ELR (cell line): ENCODE data around the gene GLO1.
A peak's percentile ranks its signal among the peaks of the same experiment; 100 is the strongest.

Experiments used
- DNase-seq: peaks from one replicate; pipeline ENCODE4 v3.0.0-alpha.2; 2015; ENCODE audit warnings: low read depth

The GLO1 gene

DNA sequence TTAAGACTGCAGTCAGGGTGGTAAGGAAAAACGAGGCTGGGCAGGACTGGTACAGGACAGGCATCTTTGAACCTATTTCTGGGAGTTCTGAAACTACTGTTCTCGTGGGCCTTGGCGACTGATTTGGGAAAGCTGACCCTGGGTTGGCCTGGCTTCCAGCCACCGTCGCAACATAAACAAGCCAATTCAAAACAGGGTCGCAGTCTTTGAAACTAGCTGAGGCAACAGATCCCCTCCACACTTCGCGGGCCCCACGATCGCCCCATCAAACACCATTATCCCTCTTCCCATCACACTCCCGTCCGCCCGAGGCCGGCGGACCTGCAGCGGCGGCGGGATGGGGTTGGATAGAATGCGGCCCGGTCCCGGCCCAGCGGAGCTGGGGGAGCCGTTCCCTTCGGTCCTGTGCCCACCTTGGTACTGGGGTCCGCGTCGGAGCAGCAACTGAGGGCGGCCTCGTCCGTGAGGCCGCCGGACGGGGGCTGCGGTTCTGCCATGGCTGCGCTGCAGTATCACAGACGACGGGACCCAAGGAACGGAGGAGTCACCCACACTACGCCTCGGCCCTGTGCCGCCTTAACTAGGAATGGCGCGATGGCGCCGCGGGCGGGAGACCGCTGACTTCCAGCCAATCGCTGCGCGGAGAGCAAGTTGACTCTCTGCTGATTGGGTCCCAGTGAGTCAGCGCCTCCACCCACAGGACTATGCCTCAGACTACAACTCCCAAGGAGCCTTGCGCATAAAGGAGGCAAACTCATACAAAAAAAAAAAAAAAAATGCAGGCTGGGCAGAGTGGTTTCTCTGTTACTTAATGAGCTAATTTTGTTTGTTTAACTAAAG is at the start of gene GLO1:
TSS of gene GLO1 (minus strand) at position 588 of the 840 bp plus-strand sequence. CDS start at position 497, 91 bp downstream.
- DNase-seq = peak; percentile 99

DNA sequence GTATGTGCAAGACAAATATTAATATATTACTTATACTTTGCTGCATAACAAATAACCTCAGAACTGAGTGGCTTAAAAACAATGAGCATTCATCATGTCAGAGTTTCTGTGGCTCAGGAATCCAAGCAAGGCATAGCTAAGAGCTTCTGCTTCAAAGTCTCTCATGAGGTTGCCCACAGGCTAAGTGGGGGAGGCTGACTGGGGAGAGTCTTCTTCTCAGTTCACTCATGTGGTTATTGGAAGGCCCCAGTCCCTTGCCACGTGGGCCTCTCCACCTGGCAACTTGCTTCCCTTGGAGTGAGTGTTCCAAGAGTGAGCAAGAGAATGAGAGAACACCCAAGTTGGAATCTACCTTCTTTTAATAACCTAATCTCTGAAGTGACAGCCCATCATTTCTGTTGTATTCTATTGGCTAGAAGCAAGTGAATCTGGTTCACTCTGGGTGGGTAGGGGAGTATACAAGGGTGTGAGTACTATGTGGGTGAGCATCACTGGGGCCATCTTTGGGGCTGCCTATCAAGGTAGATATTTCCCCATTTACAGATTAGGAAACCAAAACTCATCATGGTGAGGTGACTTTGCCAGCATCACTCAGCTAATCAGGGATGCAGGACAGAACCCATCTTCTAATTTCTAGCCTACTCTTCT is 48.1 kb upstream of the GLO1 start:
- no peak for DNase-seq

DNA sequence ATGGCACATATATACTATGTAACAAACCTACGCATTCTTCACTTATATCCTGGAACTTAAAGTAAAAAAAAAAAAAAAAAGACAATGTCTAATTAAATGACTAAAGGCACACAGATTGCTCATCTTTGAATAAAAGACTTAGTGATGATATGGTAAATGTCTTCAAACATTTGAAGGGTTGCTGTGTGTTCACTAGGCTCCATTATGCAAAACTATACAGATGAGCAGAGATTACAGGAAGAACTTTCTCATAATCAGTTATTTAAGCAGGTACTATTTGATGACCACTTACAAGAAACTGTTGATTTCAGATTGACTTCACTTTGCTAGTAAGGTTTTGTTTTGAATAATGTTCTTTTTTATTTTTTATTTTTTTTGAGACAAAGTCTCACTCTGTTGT is 46.5 kb upstream of the GLO1 start:
- DNase-seq = no peak

DNA sequence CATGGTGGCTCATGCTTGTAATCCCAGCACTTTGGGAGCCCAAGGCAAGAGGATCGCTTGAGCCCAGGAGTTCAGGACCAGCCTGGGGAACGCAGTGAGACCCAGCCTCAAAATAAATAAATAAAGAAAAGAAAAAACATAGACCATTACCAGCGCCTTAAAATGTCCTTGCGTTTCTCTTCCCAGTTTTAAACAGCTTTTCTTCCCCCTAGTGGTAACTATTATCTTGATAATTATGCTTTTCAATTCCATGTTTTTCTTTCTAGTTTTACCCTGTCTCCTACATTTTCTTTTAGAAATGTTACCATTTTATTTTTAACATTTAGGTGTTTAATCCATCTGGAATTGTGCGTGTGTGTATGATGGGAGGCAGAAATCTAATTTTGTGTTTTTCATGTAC is 36.6 kb upstream of the GLO1 start:
- peak; percentile 22 for DNase-seq

DNA sequence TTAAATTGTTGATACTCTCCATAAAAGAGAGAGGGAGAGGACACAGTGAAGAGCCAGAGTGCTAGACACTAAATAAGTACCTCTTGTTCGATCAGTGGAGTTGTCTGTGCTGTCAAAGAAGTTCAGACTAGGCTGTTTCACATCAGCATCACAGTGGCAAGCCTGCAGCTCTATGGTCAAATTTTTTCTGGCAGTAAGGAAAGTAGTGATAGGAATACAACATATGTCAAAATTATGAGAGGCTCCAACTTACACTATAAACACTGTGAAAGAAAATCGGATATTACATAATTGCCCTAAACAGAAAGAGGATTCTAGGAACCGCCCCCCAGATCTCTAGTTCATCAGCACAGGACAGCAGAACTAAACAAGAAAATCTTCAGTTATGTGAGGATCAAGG is 35.3 kb upstream of the GLO1 start:
- no peak for DNase-seq

DNA sequence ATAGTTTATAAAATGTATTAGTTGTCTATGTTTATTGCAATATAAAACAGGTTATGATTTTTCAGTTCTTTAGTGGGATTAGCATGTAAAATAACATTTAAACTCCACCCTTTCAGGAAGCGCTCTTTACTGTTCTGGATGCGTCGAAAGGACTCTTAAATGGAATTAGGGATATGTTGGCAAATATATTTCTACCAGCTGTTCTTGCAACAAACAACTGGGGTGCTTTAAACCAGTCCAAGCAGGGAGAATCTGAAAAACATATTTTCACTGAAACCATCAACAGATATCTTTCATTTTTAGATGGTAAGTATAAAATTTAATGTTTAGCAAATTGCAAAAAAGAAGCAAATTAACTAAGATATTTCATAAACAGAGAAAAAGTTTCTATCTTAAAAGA is 34.0 kb upstream of the GLO1 start:
- DNase-seq = no peak

DNA sequence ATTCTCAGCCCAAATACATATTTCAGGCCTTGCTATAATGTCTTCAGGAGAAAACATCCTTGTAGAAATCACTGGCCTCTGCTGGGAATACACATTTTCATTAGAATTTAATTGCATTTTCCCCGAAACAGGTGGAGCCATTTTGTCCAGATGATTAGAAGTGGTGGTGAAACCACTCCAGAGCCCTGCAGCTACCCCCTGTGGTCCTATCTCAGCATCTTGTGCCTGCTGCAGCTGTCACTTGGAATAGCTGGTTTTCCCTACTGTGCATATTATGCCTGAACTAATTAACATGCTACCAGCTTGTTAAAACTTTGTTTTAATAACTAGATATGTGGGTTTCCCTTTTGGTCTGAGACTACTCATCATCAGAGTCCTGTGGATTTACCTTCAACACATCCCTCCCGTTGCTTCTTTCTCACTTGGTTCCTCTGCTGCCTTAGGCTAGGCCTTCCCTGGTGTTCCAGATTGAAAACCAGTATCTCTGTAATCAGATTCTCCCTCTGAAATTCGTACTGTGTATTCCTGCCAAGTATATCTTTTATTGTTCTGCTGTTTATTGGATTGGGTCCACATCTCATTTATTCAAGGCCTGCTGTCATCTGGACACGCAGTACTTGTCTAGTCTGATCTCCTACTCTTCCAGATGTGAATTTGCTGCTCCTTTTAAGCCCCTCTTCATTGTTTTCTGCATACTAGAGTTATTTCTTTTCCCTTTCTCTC is 27.4 kb upstream of the GLO1 start:
- no peak for DNase-seq

DNA sequence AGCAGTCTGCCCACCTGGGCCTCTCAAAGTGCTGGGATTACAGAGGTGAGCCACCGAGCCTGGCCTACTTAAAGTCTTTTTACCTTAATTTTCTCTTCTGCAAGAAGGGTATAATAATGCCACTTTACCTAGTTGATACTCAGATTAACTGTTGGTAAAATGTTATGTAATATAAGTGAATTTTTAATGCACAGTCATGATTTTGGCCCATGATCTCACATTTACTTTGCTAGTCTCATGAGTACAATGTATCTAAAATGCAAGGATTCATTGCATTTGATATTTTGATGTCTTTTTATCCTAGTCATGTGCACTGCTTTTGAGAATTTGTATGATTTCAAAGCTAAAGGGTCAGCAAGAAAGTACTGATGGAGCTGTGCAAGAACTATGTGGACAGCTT is 25.3 kb upstream of the GLO1 start:
- no peak for DNase-seq

DNA sequence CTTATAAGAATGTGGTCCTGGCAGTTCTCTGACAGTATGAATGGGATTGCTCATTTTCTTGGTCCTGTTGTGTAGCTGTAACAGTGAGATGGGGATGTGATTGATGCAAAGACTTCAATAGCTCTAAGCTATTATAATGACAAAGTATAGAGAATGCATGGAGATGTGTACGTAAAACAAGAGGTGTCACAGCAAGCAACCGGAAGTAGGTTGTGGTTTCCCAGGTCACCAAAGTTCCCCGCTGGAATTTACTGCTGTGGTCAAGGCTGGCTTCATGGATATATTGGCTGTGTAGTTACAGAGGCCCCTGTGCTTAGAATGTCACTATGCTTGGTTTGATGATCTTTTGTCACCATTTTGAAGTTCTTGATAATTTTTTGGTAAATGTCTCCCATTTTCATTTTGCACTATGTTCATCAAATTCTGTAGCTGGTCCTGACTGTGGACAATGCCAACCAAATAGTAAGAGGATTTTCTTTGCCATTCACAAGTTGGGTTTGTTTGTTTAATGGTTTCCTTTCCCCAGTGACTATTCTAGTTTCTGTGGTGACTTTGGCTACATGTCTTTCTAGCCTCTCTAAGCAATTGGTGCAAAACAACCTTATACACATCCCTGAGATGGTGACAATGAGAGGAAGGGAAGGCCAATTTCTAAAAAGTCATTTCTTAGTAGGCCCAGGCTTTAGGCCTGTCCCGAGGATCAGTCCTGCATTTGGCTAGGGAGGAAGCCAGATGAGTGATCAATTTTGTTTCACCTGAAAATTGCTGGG is 22.7 kb upstream of the GLO1 start:
- peak; percentile 52 for DNase-seq

DNA sequence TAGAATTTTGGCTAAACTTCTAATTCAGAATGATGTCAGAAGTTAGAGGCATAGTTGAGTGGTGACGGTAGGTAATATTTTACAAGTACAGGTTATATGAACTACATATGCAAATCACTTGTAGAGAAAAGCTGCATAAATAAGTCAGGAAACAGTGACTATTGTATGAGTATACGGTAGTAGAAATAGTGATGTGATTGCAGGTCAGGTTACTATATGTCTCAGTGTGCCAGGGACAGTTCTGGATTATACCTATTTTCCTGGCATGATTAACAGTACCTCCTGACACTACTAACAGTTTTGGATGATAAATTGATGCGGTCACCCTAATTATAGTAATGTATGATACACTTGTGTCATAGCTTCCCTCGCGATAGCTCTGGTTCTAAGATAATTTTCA is 21.4 kb upstream of the GLO1 start:
- DNase-seq = no peak

DNA sequence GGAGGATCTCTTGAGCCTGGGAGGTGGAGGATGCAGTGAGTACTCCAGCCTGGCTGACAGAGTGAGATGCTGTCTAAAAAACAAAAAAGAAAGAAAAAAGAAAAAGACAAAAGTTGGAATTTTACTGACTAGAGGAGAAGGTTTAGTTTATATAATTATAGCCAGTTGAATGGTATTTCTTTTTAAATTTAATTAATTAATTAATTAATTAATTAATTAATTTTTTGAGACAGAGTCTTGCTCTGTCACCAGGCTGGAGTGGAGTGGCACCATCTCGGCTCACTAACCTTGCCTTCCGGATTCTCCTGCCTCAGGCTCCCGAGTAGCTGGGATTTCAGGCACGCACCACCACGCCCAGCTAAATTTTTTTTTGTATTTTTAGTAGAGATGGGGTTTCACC is 20.8 kb upstream of the GLO1 start:
- DNase-seq = no peak

DNA sequence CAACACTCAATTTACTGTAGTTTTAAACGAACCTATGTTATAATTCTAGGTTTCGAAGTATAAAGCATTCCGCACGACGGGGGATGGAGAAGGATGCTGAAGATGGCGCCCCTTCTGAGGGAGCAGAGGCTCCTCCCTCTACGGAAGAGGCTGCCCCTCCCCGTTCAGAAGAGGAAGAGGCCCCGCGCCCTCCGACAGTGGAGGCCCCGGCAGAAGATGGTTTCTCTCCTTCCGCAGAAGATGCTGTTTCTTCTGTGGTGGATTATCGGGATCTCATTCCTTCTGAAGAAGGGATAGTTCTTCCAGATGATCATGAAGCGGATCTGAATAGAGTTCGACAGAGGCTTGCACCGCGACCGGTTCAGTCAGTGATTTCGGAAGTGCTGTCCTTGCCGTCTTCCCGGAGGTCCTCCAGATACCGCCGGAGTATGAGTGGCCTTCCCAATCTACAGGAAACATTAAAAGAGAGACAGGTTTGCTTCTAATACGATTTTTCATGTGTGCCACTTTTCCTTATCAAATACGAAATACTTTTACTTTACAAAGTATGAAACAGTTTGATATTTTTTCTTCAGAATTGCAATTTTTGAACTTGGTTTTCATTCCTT is 19.9 kb upstream of the GLO1 start:
- no peak for DNase-seq

DNA sequence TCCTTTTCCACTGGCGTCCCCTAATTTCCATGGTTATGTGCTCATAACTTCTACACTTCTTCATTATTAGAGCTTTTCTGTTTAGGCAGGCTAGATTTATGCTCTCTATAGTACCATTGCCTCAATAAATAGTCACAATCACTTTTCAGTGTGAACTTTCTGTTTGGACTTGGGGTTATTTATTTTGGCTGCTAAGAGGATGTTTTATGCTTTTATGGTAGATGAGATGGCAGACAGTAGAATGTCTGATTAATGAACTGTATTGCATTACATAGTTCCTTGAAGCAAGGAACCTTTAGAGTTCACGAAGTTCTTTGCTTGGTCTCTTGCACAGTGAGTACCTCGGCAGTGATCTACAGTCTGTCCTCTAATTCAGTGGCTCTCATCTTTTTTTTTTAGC is 19.1 kb upstream of the GLO1 start:
- DNase-seq = no peak

DNA sequence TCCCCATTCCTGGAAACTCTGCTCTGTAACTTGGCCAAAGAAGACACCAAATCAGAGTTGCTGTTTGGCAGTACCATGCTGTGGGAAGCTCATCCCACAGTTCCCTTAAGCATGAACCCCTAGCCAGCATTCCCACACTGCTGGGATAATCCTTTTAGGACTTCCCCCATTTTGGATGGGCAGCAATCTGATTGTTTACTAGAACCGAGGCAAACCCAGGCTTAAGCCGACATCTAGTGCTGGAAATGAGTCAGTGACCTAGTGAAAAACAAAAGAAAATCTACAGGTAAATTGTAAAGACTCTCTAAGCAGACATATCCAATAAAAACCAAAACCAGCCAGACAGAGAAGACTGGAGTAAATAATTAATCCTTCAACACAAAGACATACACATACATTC is 17.4 kb upstream of the GLO1 start:
- DNase-seq = peak; percentile 36

DNA sequence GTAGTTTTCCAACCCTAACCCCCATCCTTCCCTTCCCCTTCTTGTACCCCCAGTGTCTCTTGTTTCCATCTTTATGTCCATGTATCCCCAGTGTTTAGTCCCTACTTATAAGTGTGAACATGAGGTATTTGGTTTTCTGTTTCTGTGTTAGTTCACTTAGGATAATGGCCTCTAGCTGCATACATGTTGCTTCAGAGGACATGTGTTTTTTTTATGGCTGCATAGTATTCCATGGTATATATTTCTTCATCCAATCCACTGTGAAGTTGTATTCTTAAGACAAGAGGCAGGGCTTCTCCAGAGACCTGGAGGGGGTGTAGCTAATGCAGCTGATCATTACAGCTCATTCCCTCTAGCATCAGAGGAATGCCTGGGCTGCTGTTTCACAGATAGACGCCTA is 16.4 kb upstream of the GLO1 start:
- DNase-seq = no peak

DNA sequence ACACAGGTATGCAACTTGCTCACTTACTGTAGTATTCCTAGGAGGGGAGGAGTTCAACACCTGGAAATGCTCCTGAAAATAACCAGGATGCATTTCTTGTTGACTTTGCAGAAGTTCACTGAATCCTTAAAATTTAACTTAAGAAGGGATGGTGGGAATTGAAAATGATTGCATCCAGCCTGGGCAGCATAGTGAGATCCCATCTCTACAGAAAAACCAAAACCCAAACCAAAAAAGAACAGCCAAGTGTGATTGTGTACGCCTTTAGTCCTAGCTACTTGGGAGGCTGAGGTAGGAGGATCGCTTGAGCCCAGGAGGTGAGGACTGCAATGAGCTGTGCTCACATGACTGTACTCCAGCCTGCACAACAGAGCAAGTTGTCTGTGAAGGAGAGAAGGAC is 13.9 kb upstream of the GLO1 start:
- no peak for DNase-seq

DNA sequence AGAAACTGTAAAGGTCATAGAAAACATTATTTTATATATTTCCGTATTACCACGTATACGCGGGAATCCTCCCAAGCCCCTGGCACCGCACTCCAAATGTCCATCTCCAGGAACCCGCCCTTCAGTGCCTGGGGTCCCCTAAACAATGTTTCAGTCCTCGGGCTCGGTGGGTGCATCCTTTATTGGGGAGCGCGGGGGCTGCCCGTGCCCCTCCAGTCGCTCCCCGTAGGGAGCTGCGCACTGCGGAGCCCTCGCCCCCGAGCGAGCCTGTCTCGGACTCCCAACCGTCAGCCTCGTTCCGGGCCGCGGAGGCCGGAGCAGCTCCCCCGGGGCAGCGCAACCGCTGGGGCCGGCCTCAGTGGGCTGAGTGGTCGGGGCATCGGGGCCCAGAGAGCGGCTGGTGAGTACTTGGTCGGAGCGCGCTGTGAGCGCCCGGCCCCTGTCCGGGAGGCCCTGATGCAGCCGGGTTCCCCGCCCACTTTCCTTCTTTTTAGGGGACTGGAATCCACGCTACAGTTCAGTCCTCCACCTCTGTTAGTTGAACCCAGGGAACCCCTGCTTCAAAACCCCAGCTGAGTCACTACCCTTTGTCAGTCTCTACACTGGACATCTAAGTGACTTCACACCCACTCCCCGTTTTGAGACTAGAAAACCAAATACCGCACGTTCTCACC is 12.2 kb upstream of the GLO1 start, which contains the start of gene DNAH8:
TSS of gene DNAH8 (plus strand) at position 296 of the 674 bp plus-strand sequence. CDS start 7,499 bp downstream, outside the sequence.
- no peak for DNase-seq

DNA sequence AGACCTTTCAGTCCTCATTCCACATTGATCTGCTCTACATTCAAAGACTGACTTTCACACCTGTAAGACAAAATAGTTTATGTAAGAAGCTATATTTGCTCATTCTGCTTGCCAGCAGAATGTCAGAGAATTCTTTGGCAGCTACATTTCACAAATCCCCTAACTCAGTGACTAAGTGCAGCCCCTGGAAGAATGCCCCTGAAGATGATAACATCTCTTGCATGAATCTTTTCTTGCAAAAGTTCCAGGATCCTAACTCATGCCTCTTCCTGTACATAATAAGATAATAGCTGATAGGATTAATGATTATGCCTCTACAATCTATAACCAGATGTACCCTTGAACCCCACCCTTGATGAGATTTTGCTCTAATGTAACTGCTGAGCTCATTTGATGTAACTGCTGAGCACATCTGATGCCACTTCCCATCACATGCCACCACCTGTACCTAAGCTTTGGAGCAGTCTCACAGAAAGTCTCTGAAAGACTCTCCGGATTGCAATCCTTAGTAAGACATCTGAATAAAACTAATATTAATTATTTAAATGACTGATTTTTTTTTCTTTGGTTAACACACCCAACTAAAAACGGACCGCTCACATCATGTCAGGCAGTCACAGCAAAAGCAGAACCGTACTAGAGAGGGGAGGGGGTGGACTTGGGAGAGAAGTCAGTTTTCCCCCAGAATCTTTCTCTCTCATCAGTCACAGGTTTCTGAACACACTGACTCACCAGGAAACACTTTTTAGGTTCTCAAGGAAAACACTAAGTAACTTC is 11.5 kb upstream of the GLO1 start:
- no peak for DNase-seq

DNA sequence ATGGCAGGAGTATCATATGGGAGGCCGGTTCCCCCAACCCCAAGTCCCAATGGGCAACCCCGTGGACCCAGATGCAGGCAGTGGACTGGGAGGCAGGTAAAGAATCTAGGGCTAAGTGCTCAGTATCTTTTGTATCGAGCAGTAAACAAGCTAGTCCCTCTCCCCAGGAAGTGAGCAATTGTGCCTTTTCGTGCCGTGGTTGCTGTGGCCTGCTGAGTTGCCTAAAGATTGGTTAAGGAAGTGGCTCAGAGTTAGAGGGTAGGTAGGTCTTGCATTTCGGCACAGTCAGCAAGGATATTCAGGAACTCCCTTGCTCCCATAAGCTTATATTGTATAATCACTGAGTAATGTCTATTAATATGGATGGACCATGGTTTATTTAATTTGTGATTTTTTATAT is 10.9 kb upstream of the GLO1 start:
- DNase-seq = peak; percentile 47

DNA sequence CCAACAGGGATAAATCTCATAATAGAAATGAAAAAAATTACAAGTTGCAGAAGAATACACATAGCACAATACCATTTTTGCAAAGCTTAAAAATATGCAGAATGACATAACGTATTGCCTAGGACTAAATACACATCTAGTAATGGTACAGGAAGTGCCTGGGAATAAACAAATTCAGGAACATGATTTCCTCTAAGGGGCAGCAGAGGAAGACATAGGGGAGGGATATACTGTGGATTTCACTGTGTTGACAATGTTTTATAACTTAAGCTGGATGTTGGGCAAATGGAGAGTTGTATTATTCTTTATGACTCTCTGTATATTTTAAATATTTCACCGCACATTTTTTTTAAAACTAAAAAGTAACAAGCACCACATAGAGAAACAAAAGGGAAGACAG is 5.6 kb upstream of the GLO1 start:
- no peak for DNase-seq
